Endothelial cell of umbilical vein (primary cell): Measurements from ENCODE around the gene COPE.

Source experiments
- CTCF ChIP-seq, 2 donors: IDR thresholded peaks; 1 replicate in 1 of 2; 2 replicates in 1 of 2; pipeline ENCODE4 v1.5.1; 2011; ENCODE audit warnings: low read length in 2 of 2, mild to moderate bottlenecking in 2 of 2, moderate library complexity in 2 of 2, control low read depth in 1 of 2, inconsistent platforms in 1 of 2, low read depth in 1 of 2; ENCODE audit not compliant: insufficient read depth in 1 of 2; ENCODE audit errors: extremely low read depth in 1 of 2
- EZH2 ChIP-seq: IDR thresholded peaks from 2 replicates; pipeline ENCODE4 v1.6.1; 2012; ENCODE audit warnings: borderline replicate concordance, low read depth, mild to moderate bottlenecking, moderate library complexity, low read length, inconsistent platforms; ENCODE audit not compliant: severe bottlenecking
- JUN ChIP-seq: IDR thresholded peaks from 2 replicates; pipeline ENCODE4 v1.6.1; 2011; ENCODE audit warnings: borderline replicate concordance, low read depth; ENCODE audit not compliant: insufficient read length, insufficient read depth
- POLR2A ChIP-seq: IDR thresholded peaks from 2 replicates; pipeline ENCODE4 v1.6.1; 2012; ENCODE audit warnings: low read depth, mild to moderate bottlenecking, control low read depth, low read length
- POLR2AphosphoS5 ChIP-seq: IDR thresholded peaks from 2 replicates; pipeline ENCODE4 v1.6.1; 2012; ENCODE audit warnings: low read depth, mild to moderate bottlenecking, control low read depth, low read length, moderate library complexity; ENCODE audit not compliant: insufficient read depth
- TF ChIP-seq, protein P1 (sequence below): IDR thresholded peaks from 2 replicates; pipeline ENCODE4 v1.6.1; 2011; ENCODE audit not compliant: insufficient read depth, insufficient read length

- TF ChIP-seq CTCF (IDR thresholded peaks at IDR 0.05; ENCODE audit: extremely low read depth in 1 of 2, insufficient read depth in 1 of 2, low read depth in 1 of 2, low read length in 2 of 2), result no peak
- peak; percentile 54 for TF ChIP-seq POLR2AphosphoS5
- TF ChIP-seq POLR2A, result no peak
- no peak for TF ChIP-seq EZH2
- no peak for TF ChIP-seq JUN
- TF ChIP-seq, protein P1, sequence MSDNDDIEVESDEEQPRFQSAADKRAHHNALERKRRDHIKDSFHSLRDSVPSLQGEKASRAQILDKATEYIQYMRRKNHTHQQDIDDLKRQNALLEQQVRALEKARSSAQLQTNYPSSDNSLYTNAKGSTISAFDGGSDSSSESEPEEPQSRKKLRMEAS, result no peak
These were observed 48.4 kb upstream of the COPE start for GRCh38 chr19:18967358-18968146.
